Activated T-helper 1 cell treated with anti-CD3 and anti-CD28 coated beads, Interleukin-12 subunit alpha, Interleukin-12 subunit beta, Interleukin-2, Interleukin-4 antibody, amounts not matched to agents 30 ng/mL and 10 ng/mL and 1 ng/mL, durations not matched to agents 14 hours and 24 hours and 36 hours (primary cell): ENCODE measurements around the gene CCDC88C. TPM values are rescaled to one million over a fixed set of nuclear protein-coding genes. Genes with fewer than 3 reads are reported as not detected.

ENCODE experiments used
- DNase-seq: peaks from one replicate; pipeline ENCODE4 v3.0.0; 2021; ENCODE audit warnings: low spot score
- H3K27ac Mint-ChIP-seq: one replicate; pipeline ENCODE4 v1.8.0; 2021; ENCODE audit warnings: mild to moderate bottlenecking, mixed read lengths
- H3K27me3 Mint-ChIP-seq: one replicate; pipeline ENCODE4 v1.8.0; 2022; ENCODE audit warnings: mild to moderate bottlenecking, moderate library complexity, mixed read lengths; ENCODE audit not compliant: insufficient read depth
- H3K36me3 Mint-ChIP-seq: one replicate; pipeline ENCODE4 v1.8.0; 2021; ENCODE audit warnings: low read depth, mixed read lengths
- H3K4me1 Mint-ChIP-seq: one replicate; pipeline ENCODE4 v1.8.0; 2021; ENCODE audit warnings: low read depth, mixed read lengths
- H3K4me3 Mint-ChIP-seq: one replicate; pipeline ENCODE4 v1.8.0; 2021; ENCODE audit warnings: mild to moderate bottlenecking, moderate library complexity, mixed read lengths
- H3K9me3 Mint-ChIP-seq: one replicate; pipeline ENCODE4 v1.8.0; 2021; ENCODE audit warnings: mixed read lengths
- intact Hi-C: fragments of 100-400 bp; cut with micrococcal nuclease; formaldehyde crosslinking; loops from one replicate; pipeline ENCODE4 v1.15.1; 2024
- total RNA-seq: library from RNA; stranded (reverse); gene quantifications from 2 replicates; pipeline ENCODE4 v1.2.3, GENCODE V29; 2022

CCDC88C gene
- total RNA-seq, 1 donor from 2014 or later, result 85.9 TPM

DNA sequence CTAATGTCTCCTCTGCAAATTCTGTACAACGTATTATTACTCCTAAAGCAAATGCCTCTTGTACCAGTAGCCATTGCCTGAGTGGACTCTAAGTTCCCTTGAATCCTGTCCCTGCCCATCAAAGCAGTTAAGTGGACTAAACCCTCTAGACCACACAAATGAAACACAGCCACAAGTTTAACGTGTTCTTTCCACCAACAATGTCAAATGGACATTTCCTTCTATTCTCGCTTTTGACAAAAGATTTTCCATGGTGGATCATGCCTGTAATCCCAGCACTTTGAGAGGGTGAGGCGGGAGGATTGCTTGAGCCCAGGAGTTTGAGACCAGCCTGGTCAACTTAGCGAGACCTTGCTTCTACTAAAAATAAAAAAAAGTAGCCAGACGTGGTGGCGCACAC is 15.9 kb downstream of the CCDC88C start:
- Mint-ChIP-seq H3K27me3 (no peaks in the 10 kb centered on the region), H3K27ac (peak overlapping the region; percentile 53), H3K4me1 (peaks cover 89% of the 10 kb centered on the region), H3K9me3 (no peaks in the 10 kb centered on the region), H3K36me3 (peaks cover 16% of the 10 kb centered on the region), H3K4me3 (peak overlapping the region; percentile 28)
- intact Hi-C loops, result no loop called here
- DNase-seq, result no peak

DNA sequence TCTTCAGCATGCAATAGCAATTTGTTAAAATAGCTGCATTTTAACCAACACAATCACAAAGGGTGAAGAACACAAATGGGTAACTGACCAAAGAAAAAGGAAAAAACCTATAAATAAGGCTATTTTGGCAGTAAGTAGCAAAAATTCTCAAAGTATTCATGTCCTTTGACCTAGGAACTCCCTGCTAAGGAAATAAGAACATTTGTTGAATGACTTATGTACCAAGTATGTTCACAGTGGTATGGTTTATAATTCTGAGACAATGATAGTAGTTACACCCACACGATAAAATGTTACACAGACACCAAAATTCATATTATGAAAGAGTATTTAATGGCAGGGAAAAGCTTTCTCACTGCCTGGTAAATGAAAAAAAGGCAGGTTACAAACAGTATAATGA is 16.9 kb downstream of the CCDC88C start:
- Mint-ChIP-seq H3K4me1 (peaks cover 89% of the 10 kb centered on the region), H3K36me3 (peaks cover 18% of the 10 kb centered on the region)
- intact Hi-C loops, result loop anchor here (1.0 kb wide), 2 partner anchors 10 to 45 kb away; no protein-coding TSS in a partner anchor

DNA sequence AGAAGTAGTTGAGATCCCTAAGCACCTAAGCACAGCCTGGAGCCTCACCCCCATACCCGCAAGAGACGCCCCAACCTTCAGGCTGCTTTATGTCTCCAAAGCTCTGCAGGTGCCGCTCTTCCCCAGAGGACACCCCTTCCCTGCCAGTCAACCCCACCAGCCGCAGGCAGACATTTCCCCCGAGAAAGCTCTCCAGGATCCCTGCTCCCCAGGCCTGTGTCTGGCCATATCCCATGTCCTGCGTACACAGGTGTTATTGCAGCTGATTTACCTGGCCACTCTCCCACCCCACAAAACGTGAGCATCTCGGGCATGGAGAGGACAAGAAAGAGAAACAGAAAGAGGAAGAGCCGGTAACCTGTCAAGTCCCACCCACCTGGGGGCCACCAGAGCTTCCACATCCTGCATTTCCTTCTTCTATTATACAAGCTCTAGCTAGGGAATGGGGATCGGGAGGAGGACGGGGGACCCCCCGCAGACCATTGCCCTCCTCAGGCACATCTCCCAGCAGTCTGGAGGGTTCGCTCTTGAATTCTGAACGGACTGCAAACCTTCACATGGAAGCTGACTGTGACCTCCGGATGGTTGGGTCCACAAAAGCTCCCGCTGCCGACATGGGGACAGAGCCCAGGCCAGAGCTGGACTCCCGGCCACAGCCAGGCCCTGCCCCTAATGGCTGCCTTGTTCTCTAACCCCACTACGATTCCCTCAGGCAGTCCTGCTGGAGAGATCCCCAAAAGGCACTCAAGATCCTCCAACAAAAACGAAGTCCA is 17.6 kb downstream of the CCDC88C start:
- Mint-ChIP-seq H3K4me1 (peaks cover 89% of the 10 kb centered on the region), H3K36me3 (peaks cover 20% of the 10 kb centered on the region), H3K4me3 (peak overlapping the region; percentile 97), H3K27ac (peak overlapping the region; percentile 96), H3K27me3 (no peaks in the 10 kb centered on the region), H3K9me3 (no peaks in the 10 kb centered on the region)
- intact Hi-C loops, result loop anchor here (1.0 kb wide), 2 partner anchors 10 to 45 kb away; no protein-coding TSS in a partner anchor
- no peak for DNase-seq

More for the DNA sequence above, 16.9 kb downstream of the CCDC88C start:
- no peaks in the 10 kb centered on the region for H3K9me3 Mint-ChIP-seq
- no peak for DNase-seq
- peak overlapping the region; percentile 97 for H3K4me3 Mint-ChIP-seq
- no peaks in the 10 kb centered on the region for H3K27me3 Mint-ChIP-seq
- peak overlapping the region; percentile 96 for H3K27ac Mint-ChIP-seq

DNA sequence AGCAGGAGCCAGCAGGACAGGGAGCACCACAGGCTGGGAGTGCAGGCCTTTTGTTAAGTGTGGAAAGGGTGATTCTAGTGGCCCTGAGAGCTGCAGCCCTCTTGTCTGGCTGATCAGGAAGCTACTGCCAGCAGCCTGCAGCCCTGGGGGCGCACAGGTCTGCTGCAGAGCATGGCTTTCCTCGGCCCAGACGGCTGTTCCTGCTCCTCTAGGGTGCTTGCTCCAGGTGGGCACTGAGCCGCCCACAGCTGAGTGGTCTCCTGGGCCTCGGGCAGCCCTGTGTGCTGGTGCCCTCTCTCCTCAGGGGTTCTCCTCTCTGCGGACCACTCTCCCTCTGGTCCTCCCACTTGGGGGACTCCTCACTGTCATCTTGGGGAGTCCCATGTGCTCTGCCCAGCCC is 18.9 kb downstream of the CCDC88C start:
- Mint-ChIP-seq H3K27ac (peak overlapping the region; percentile 96), H3K27me3 (no peaks in the 10 kb centered on the region), H3K4me3 (peak overlapping the region; percentile 97), H3K4me1 (peaks cover 85% of the 10 kb centered on the region), H3K9me3 (no peaks in the 10 kb centered on the region), H3K36me3 (peaks cover 19% of the 10 kb centered on the region)
- intact Hi-C loops, result no loop called here
- DNase-seq, result no peak

DNA sequence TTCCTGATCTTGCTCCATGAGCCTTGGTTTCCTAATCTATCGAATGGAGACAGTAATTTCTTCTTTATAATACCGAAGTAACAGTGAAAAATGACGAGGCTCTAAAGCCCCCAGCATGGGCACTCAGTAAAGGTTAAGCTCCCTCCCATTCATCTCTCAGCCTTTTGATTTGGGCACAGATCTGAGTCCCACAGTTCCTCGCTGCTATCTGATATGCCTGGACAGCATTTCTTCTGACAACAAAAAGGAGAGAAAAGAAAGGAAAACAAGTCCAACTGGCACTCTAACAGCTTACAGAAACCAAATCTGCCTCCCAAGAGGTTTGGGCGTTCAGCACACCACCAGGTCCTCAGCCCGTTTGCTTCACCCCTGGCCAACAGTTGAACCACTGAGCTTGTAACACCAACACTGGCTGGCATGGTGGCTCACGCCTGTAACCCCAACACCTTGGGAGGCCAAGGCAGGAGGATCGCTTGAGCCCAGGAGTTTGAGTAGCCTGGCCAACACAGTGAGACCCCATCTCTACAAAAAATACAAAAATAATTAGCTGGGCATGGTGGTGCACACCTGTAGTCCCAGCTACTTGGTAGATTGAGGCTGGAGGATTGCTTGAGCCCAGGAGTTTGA is 19.5 kb downstream of the CCDC88C start:
- intact Hi-C loops, result loop anchor here (1.0 to 2.0 kb wide), 4 partner anchors 7 to 19 kb away; no protein-coding TSS in a partner anchor
- no peaks in the 10 kb centered on the region for H3K9me3 Mint-ChIP-seq
- DNase-seq, result no peak
- peaks cover 19% of the 10 kb centered on the region for H3K36me3 Mint-ChIP-seq
- peak overlapping the region; percentile 73 for H3K4me3 Mint-ChIP-seq
- H3K4me1 Mint-ChIP-seq, result peaks cover 82% of the 10 kb centered on the region
- H3K27me3 Mint-ChIP-seq, result no peaks in the 10 kb centered on the region
- peak overlapping the region; percentile 93 for H3K27ac Mint-ChIP-seq

DNA sequence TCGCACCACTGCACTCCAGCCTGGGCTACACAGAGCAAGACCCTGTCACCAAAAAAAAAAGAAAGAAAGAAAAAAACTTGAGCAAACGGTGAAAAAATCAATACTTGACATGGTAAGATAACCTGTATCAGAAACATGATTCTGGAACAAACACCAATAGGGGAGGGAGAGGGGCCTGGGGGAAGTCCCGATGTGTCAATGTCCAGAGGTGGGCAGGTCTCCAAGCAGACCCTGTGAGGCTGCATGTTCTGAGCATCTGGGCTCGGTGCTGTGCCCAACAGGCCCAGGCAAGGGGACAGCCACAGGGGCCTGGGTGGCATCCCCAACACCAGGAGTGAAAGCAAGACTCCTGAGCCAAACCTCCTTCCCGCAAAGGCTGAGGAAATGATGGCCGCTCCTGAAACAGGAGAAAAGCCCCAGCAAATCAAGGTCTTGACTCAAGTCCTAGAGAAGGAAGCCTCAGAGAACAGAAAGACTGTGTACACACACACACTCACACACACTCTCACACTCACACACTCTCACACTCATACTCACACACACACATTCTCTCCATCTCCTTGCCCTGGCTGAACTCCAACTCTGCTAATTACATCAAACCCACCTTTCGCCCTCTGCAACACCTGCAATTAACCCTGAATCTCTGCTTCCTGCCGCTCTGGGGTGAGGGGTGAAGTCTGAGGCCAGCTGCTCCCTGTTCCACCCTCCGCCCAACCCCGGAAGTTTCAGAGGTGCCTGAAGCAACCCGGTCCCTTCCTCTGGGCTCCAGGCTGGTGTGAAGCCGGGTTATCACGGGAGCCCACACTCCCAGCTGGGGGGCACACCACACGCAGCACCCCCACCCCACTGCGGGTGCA is 20.4 kb downstream of the CCDC88C start:
- Mint-ChIP-seq H3K36me3 (peaks cover 19% of the 10 kb centered on the region), H3K4me1 (peaks cover 78% of the 10 kb centered on the region), H3K27ac (peak overlapping the region; percentile 93), H3K27me3 (no peaks in the 10 kb centered on the region), H3K4me3 (peak overlapping the region; percentile 73), H3K9me3 (no peaks in the 10 kb centered on the region)
- intact Hi-C loops, result loop anchor here (1.0 to 2.0 kb wide), 4 partner anchors 8 to 18 kb away; no protein-coding TSS in a partner anchor
- DNase-seq, result peak; percentile 54

DNA sequence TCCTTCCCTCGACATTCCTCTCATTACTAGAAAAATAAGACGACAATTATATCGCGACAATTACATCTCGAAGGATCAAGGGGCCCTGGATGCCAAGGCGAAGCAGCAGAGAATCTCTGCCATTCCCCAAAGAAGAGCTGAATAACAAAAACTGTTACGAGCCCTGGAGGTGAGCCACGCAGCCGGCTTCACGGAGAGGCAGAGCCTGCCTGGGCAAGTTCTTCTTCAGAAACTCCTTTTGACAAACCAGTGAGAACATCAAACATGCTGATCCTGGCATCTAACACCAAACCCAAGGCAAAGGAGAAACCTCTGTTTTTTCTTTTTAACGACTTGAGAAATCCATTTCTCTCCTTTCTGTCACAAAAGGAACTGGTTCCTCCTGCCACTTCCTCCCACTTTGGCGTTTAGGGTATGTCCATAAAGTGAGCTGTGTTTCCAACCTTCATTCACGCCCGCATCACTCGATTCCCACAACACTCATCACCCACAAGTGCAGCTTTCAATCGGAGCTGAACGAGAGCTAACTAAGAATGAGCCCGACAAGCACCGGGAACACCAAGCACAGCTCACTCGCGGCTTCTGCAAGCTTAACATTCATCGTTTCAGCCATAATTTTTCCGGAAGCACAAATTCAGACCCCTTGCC is 21.5 kb downstream of the CCDC88C start:
- no peak for DNase-seq
- Mint-ChIP-seq H3K9me3 (no peaks in the 10 kb centered on the region), H3K27me3 (no peaks in the 10 kb centered on the region), H3K27ac (peak overlapping the region; percentile 93), H3K4me3 (peak overlapping the region; percentile 54), H3K36me3 (peaks cover 21% of the 10 kb centered on the region), H3K4me1 (peaks cover 79% of the 10 kb centered on the region)
- intact Hi-C loops, result loop anchor here (2.0 kb wide), 1 partner anchor 17 kb away; no protein-coding TSS in a partner anchor

DNA sequence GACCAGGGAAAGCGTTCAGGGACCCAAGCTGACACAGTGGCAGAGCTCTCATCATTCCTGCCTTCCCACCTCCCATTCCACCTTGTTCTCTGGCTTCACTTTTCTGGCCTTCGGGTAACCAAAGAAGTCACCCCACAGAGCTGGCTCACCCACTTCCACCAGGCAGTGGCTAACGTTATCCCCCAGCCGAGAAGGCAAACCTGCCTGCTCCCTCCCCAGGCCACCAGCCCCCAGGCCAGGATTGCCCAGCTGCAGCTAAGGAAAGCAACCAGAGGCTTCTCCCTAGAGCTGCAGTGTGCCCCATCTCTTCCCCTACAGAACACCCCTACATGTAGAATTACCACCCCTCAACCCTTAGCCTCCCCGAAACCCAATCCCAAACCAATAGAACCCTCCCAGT is 22.2 kb downstream of the CCDC88C start:
- Mint-ChIP-seq H3K9me3 (no peaks in the 10 kb centered on the region), H3K36me3 (peaks cover 22% of the 10 kb centered on the region), H3K4me1 (peaks cover 80% of the 10 kb centered on the region), H3K27ac (peak overlapping the region; percentile 93), H3K27me3 (no peaks in the 10 kb centered on the region), H3K4me3 (peak overlapping the region; percentile 54)
- DNase-seq, result no peak
- intact Hi-C loops, result no loop called here

DNA sequence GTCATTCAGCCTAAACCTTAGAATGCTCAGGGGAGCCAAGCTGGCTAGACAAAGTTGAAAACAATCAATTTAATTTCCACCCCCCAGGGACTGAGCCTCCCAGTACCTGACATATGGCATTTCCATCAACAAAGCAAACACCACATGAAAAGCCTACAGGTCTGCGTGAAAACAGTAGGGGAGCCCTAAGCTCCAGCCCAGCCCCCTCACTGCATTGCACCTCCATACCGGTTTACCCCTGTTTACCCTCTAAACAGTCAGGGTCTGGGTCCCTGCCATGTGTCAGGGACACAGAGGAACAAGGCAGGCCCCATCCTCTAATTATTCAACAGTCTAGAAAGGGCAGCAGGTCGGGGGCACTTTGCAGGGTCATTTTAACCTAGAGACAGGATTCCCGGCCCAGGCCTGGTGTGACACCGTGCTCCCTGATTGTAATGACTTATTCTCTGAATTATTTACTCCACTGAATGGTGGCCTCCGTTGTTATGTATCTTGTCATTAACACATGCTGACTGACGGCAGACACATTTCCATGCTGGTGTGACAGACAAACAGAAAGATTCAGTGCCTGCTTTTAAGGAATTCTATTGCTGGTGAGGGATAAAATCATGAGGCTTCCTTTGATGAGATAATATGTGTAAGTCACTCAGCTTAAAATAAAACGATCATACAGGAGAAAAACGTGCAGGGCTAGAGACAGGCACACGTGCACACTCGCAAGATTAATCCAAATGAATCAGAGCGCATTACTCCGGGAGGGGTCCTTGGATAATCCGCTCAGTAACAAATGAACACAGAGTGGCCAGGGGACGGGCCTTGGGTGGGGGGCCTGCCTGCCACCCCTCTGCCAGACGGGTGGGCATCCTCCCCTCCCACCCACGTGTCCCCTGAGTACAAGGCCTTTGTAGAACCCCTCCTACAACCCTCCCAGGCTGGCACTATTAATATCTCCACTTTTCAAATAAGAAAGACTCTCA is 23.2 kb downstream of the CCDC88C start:
- H3K27me3 Mint-ChIP-seq, result no peaks in the 10 kb centered on the region
- H3K9me3 Mint-ChIP-seq, result no peaks in the 10 kb centered on the region
- DNase-seq, result no peak
- no peak overlapping the region for H3K4me3 Mint-ChIP-seq
- peaks cover 76% of the 10 kb centered on the region for H3K4me1 Mint-ChIP-seq
- peaks cover 24% of the 10 kb centered on the region for H3K36me3 Mint-ChIP-seq
- peak overlapping the region; percentile 93 for H3K27ac Mint-ChIP-seq
- intact Hi-C loops, result no loop called here

DNA sequence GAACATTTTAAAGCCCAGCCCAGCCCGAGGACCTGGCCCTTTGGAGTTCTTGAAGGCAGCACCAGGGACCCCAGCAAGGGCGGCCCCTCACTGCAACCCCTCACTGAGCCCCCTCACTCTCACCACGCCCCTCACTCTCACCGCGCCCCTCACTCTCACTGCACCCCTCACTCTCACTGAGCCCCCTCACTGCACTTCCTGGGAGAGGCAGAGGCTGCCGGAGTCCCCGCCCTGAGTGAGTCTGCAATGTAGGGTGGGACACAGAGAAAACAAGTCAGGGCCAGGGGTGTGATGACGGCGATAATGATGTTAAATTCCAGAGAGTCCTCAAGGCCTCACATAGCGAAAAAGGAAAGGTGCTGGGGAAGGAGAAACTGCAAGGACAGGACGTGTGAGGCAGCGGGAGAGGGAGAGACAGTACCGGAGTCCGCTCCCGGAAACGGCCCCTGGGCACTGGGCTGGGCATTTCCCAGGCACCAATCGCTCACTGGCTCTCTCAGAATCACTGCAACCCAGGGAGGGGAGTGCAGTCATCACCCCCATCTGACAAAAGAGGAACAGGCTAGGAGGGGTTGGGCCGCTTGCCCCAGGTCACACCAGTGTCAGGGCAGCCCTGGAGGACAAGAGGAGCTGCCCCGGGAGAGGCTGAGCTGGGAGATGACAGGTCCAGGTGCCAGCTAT is 24.9 kb downstream of the CCDC88C start:
- H3K9me3 Mint-ChIP-seq, result no peaks in the 10 kb centered on the region
- no peaks in the 10 kb centered on the region for H3K27me3 Mint-ChIP-seq
- intact Hi-C loops, result no loop called here
- peaks cover 35% of the 10 kb centered on the region for H3K36me3 Mint-ChIP-seq
- no peak overlapping the region for H3K4me3 Mint-ChIP-seq
- no peak overlapping the region for H3K27ac Mint-ChIP-seq
- peaks cover 76% of the 10 kb centered on the region for H3K4me1 Mint-ChIP-seq
- no peak for DNase-seq

DNA sequence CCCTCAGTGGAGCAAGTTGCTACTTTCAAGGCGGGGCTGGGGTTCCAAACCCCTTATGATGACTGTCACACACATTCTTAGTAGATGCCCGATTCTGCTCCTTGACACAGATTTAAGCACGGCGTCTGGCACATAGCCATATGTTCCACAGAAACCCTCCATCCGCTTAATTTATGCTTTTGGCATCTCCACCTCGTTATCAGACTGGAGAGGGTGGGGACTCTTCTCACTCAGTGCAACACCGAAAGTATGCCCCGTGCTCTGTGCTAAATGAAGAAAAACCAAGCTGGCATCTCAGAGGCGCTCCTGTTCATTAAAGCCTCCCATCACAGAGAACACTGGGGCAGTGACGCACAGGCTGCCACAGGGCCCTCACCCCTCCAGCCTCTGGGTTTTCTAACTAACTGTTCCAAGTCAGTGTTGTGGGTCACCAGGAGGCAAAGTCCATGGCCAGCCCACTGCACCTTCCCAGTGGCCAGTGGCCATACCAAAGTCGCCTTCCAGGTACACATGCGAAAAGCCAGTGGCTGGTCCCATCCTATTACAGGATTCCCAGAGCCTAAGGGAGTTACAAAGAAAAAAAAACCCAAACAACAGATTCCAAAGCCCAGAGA is 27.3 kb downstream of the CCDC88C start:
- Mint-ChIP-seq H3K4me3 (no peak overlapping the region), H3K9me3 (no peaks in the 10 kb centered on the region), H3K36me3 (peaks cover 26% of the 10 kb centered on the region), H3K27ac (peak overlapping the region; percentile 73), H3K4me1 (peaks cover 65% of the 10 kb centered on the region), H3K27me3 (no peaks in the 10 kb centered on the region)
- intact Hi-C loops, result no loop called here
- no peak for DNase-seq
